ENCODE measurements around the gene PTPN3.

- no peak for TF ChIP-seq CTCF (IDR thresholded peaks at IDR 0.05; ENCODE audit: low read depth, low read length, missing input control)
- TF ChIP-seq REST (IDR thresholded peaks at IDR 0.05), result no peak
- no peak for TF ChIP-seq GABPA (IDR thresholded peaks at IDR 0.05 in 1 of 2, conservative IDR thresholded peaks at IDR 0.05 in 1 of 2)
- no peak for TF ChIP-seq RXRA (IDR thresholded peaks at IDR 0.05)
Measured at GRCh38 chr9:109504689-109505088, 6.6 kb upstream of the PTPN3 start.
